Mucosa of descending colon (tissue), 3 donors: ENCODE data around the gene SPATA3. TPM values are rescaled to one million over a fixed set of nuclear protein-coding genes. Genes with fewer than 3 reads are reported as not detected.

ENCODE experiments used
- ATAC-seq: fragments of 200-7000 bp; cut with Tn5 transposase; one replicate; pipeline ENCODE4 v1.9.1; 2020; ENCODE audit warnings: mild to moderate bottlenecking, moderate library complexity
- DNase-seq, 3 donors: peaks; one replicate each; pipeline ENCODE4 v3.0.0-alpha.2; 2020
- H3K36me3 ChIP-seq: fragments of 200-600 bp; one replicate; pipeline ENCODE4 v1.8.0; 2021; ENCODE audit warnings: low read depth, mild to moderate bottlenecking
- H3K4me1 ChIP-seq: fragments of 200-600 bp; one replicate; pipeline ENCODE4 v1.8.0; 2021; ENCODE audit warnings: low read depth, mild to moderate bottlenecking
- H3K4me3 ChIP-seq: fragments of 200-600 bp; one replicate; pipeline ENCODE4 v1.8.0; 2021; ENCODE audit warnings: mild to moderate bottlenecking
- H3K9me3 ChIP-seq: fragments of 200-600 bp; one replicate; pipeline ENCODE4 v1.8.0; 2021; ENCODE audit warnings: mild to moderate bottlenecking
- intact Hi-C, 2 donors: fragments of 100-400 bp; cut with DNase I in 1 of 2; cut with micrococcal nuclease in 1 of 2; formaldehyde crosslinking; loops; one replicate each; pipeline versions ENCODE4 v1.11.0 to v1.11.1; 2022; cut with DNase I, micrococcal nuclease
- total RNA-seq, 3 donors: library from RNA; stranded (reverse); fragmentation: NEBNext Ultra II Directional in 2 of 3; extraction: Animal tissue kit (Norgen Biotek cat#: 25700) in 2 of 3; gene quantifications; one replicate each; pipeline versions ENCODE4 v1.2.1 to v1.2.4, GENCODE V29; 2021 to 2023
- TF ChIP-seq, protein P1 (sequence below): fragments of 200-600 bp; IDR thresholded peaks from one replicate; pipeline ENCODE4 v1.8.0; 2022; ENCODE audit warnings: antibody characterized with exemption, mild to moderate bottlenecking
- donor health status: DM: no; HTN: no; CAD: no; lungs with moderate emphysema.
- donor health status: DM: no; HTN: no; CAD: no.
- donor health status: DM: no; HTN: yes; CAD: no.

The SPATA3 gene
- total RNA-seq, 3 donors from 2014 or later: not detected

DNA sequence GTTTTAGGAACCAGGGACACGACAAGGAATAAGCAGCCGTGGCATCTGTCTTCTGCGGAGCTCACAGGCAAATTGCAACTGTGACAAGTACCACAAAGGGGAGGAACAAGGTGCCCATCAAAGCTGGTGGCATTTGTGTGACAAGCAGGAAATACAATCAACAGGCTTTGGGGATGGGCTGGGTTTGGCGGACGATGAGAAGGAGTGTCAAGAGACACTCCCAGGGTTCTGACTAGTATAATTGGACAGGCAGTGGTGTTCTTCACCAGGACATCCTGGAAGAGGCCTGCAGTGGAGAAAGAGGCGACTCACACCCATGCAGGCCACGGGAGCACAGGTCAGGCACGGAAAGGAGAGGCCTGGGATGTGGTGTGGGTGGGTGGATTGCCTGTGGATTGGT lies 14.2 kb upstream of the SPATA3 start:
- intact Hi-C loops: loop anchor here in 1 of 2 donors (10.0 kb wide), 1 partner anchor 57 kb away; the partner anchor contains the start of gene GPR55
- peak; percentile 78 for ATAC-seq

DNA sequence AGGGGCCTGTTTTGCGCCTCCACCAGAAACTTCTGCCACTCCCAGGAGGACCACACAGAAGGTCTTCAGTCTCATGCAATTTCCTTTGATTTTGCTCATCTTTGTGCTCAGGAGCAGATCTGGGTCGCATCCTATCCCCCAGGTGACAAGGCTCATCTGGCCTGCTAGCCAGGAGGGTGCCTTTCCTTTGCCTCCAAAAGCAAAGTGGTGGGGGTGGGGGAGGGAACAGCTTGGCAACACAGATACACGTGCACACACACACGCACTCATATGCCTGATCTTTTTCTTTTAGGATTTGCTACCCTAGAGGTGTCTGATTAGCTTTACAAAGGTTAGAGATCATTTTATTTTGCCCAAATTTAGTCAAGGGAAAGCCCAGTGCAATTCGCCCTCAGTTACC lies 13.8 kb upstream of the SPATA3 start:
- Histone ChIP-seq H3K36me3 (no peaks in the 10 kb centered on the region), H3K4me1 (no peaks in the 10 kb centered on the region), H3K4me3 (no peak overlapping the region), H3K9me3 (no peaks in the 10 kb centered on the region)
- intact Hi-C loops: loop anchor here in 1 of 2 donors (10.0 kb wide), 1 partner anchor 57 kb away; the partner anchor contains the start of gene GPR55
- ATAC-seq (no peak), DNase-seq (no peak)
- TF ChIP-seq, protein P1, sequence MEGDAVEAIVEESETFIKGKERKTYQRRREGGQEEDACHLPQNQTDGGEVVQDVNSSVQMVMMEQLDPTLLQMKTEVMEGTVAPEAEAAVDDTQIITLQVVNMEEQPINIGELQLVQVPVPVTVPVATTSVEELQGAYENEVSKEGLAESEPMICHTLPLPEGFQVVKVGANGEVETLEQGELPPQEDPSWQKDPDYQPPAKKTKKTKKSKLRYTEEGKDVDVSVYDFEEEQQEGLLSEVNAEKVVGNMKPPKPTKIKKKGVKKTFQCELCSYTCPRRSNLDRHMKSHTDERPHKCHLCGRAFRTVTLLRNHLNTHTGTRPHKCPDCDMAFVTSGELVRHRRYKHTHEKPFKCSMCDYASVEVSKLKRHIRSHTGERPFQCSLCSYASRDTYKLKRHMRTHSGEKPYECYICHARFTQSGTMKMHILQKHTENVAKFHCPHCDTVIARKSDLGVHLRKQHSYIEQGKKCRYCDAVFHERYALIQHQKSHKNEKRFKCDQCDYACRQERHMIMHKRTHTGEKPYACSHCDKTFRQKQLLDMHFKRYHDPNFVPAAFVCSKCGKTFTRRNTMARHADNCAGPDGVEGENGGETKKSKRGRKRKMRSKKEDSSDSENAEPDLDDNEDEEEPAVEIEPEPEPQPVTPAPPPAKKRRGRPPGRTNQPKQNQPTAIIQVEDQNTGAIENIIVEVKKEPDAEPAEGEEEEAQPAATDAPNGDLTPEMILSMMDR: no peak

More for the DNA sequence above, 14.2 kb upstream of the SPATA3 start:
- no peak for DNase-seq
- H3K36me3 ChIP-seq: no peaks in the 10 kb centered on the region
- no peak overlapping the region for H3K4me3 ChIP-seq
- no peaks in the 10 kb centered on the region for H3K9me3 ChIP-seq
- TF ChIP-seq, protein P1: no peak
- H3K4me1 ChIP-seq: no peaks in the 10 kb centered on the region

DNA sequence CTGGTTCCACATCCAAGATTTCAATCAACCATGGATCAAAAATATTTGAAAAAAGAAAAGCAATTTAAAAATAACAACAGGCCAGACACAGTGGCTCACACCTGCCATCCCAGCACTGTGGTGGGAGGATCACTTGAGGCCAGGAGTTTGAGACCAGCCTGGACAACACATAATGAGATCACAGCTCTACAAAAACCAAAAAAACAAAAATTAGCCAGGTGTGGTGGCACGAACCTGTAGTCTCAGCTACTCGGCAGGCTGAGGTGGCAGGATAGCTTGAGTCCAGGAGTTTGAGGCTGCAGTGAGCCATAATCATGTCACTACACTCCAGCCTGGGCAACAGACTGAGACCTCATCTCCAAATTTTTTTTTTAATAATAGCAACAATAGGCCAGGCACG lies 13.4 kb upstream of the SPATA3 start:
- Histone ChIP-seq H3K9me3 (no peaks in the 10 kb centered on the region), H3K4me1 (no peaks in the 10 kb centered on the region), H3K36me3 (no peaks in the 10 kb centered on the region), H3K4me3 (no peak overlapping the region)
- intact Hi-C loops: loop anchor here in 1 of 2 donors (10.0 kb wide), 1 partner anchor 58 kb away; the partner anchor contains the start of gene GPR55
- TF ChIP-seq, protein P1: no peak
- DNase-seq: no peak
- no peak for ATAC-seq

DNA sequence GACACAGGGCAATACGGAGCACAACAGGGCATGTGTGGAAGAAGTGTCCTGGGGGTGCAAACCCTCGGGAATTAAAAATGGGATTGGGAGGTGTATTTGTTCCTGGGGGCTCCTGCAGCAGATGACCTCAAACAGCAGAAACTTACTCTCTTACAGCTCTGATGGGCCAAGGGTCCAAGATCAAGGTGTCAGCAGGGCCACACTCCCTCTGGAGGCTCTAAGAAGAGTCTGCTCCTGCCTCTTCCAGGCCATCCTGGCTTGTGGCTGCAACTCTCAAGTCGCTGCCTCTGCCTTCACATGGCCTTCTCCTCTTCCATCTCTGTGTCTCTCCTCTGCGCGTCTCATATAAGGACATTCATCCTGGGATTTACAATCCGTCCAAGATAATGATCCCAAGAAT lies 12.4 kb upstream of the SPATA3 start:
- Histone ChIP-seq H3K36me3 (no peaks in the 10 kb centered on the region), H3K4me3 (no peak overlapping the region), H3K4me1 (no peaks in the 10 kb centered on the region), H3K9me3 (no peaks in the 10 kb centered on the region)
- intact Hi-C loops: loop anchor here in 1 of 2 donors (10.0 kb wide), 1 partner anchor 59 kb away; the partner anchor contains the start of gene GPR55
- DNase-seq (no peak), ATAC-seq (no peak)
- TF ChIP-seq, protein P1: no peak

DNA sequence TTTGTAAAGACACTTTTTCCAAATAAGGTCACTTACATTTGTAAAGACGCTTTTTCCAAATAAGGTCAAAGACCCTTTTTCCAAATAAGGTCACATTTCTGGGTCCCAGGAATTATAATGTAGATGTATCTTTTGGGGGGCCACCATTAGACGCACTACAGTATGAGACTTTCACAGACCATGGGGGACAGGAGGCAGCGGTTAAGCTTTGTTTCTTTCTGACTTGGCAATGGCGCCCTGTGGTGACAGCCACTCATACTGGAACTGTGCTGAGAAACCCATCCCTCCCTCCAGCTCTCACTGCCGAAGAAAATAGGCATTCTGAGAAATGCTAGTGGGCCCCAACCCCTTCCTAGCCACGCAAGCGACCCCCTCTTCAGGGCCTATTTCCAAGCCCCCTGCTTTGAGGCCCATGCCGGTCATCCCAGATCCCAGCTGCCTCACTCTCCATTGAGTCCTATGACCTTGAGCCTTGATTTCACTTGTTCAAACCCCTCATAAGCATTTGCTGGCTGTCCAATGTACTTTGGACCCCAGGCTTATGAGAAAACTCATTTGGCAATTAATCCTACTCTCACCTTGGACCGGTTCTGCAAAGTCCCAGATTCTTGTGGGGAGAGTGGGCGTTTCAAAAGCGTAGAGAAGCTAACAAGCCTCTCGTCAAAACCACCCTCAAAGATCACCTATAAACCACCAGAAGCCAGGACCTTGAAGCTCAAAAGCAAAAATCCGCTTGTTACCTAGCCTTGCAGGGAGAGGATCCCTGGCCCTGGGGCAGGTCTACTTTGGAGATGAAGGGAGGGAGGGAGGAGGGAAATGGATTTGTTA lies 11.3 kb upstream of the SPATA3 start:
- ATAC-seq (no peak), DNase-seq (no peak)
- H3K4me3 ChIP-seq: no peak overlapping the region
- H3K9me3 ChIP-seq: no peaks in the 10 kb centered on the region
- no peaks in the 10 kb centered on the region for H3K36me3 ChIP-seq
- TF ChIP-seq, protein P1: no peak
- no peaks in the 10 kb centered on the region for H3K4me1 ChIP-seq
- intact Hi-C loops: loop anchor here (5.0 to 10.0 kb wide), 2 partner anchors 60 to 162 kb away; partner anchors contain the start of gene GPR55 (in 1 of the 2)
